Spinal cord (tissue), 10 donors: Measurements from ENCODE around the gene TMEM183A. TPM values are rescaled to one million over a fixed set of nuclear protein-coding genes. Genes with fewer than 3 reads are reported as not detected.
A peak's percentile ranks its signal among the peaks of the same experiment; 100 is the strongest.
"Not testable (repeated sequence)": the region's sequence is repeated elsewhere in the genome, so short reads cannot be mapped to it uniquely, and the experiment has no call there.

Experiments
- DNase-seq, 6 donors: peaks; one replicate each; pipeline versions ENCODE4 v3.0.0 to v3.0.0-alpha.2; 2013 to 2015; ENCODE audit warnings: low spot score in 6 of 6, low read depth in 4 of 6
- H3K27ac ChIP-seq: one replicate; pipeline ENCODE4 v1.5.1; 2013; ENCODE audit warnings: low read depth, low read length, control low read depth
- H3K27me3 ChIP-seq: one replicate; pipeline ENCODE4 v1.6.1; 2013; ENCODE audit warnings: low read length; ENCODE audit not compliant: control insufficient read depth, insufficient read depth
- H3K36me3 ChIP-seq: one replicate; pipeline ENCODE4 v1.6.1; 2013; ENCODE audit warnings: low read length; ENCODE audit not compliant: control insufficient read depth, insufficient read depth
- H3K4me1 ChIP-seq: one replicate; pipeline ENCODE4 v1.6.1; 2013; ENCODE audit warnings: low read length; ENCODE audit not compliant: control insufficient read depth, insufficient read depth
- H3K4me3 ChIP-seq: one replicate; pipeline ENCODE4 v1.5.1; 2013; ENCODE audit warnings: low read depth, low read length, control low read depth
- H3K9me3 ChIP-seq: one replicate; pipeline ENCODE4 v1.6.1; 2013; ENCODE audit warnings: low read length; ENCODE audit not compliant: control insufficient read depth, insufficient read depth
- WGBS: methylation state at CpG from one replicate; pipeline ENCODE4 v1.1.5; 2013; ENCODE audit warnings: missing lambda C conversion rate; ENCODE audit not compliant: insufficient coverage; 5-methylcytosine and 5-hydroxymethylcytosine counted together
- polyA plus RNA-seq, 2 donors: library from polyadenylated mRNA; unstranded; fragments of 120-200 nt; gene quantifications; one replicate each; pipeline ENCODE4 v1.2.1, GENCODE V29; 2013; ENCODE audit not compliant: insufficient read length in 2 of 2
- total RNA-seq, 2 donors: library from RNA; depleted of rRNA in 1 of 2; stranded (reverse); fragments of 120-200 nt in 1 of 2; fragments of >200 nt in 1 of 2; gene quantifications; one replicate each; pipeline versions ENCODE4 v1.2.3 to v1.2.4, GENCODE V29; 2013 to 2014
- donor health status: healthy.

The TMEM183A gene
- total and polyA plus RNA-seq, 4 donors, result 76.6 to 90.5 (median 81.0) TPM

- no peak overlapping the region for H3K4me3 ChIP-seq
- H3K36me3 ChIP-seq, result no peaks in the 10 kb centered on the region
- no peak for DNase-seq
- no peaks in the 10 kb centered on the region for H3K9me3 ChIP-seq
- no peak overlapping the region for H3K27ac ChIP-seq
- no peaks in the 10 kb centered on the region for H3K4me1 ChIP-seq
- peaks cover 7% of the 10 kb centered on the region for H3K27me3 ChIP-seq
- WGBS, result no CpG with 5 or more reads among the region's 3 CpGs
Observed at GRCh38 chr1:202982715-202983430, 24.3 kb upstream of the TMEM183A start.

GRCh38 chr1:202986120-202986519 is 21.1 kb upstream of the TMEM183A start:
- not testable (repeated sequence) for H3K36me3 ChIP-seq, H3K27ac ChIP-seq, H3K27me3 ChIP-seq, H3K9me3 ChIP-seq, H3K4me1 ChIP-seq, H3K4me3 ChIP-seq, DNase-seq
- WGBS, result 85% methylated on average over 4 of the region's 9 CpGs

GRCh38 chr1:202987255-202987654 is 19.9 kb upstream of the TMEM183A start:
- Histone ChIP-seq H3K4me1 (no peaks in the 10 kb centered on the region), H3K4me3 (no peak overlapping the region), H3K36me3 (no peaks in the 10 kb centered on the region), H3K27me3 (peaks cover 14% of the 10 kb centered on the region), H3K27ac (no peak overlapping the region), H3K9me3 (no peaks in the 10 kb centered on the region)
- WGBS, result 73% methylated on average over 7 of the region's 7 CpGs
- no peak for DNase-seq

- WGBS, result 79% methylated on average over 5 of the region's 5 CpGs
- Histone ChIP-seq H3K36me3 (no peaks in the 10 kb centered on the region), H3K4me1 (no peaks in the 10 kb centered on the region), H3K9me3 (no peaks in the 10 kb centered on the region), H3K4me3 (no peak overlapping the region), H3K27ac (no peak overlapping the region), H3K27me3 (peaks cover 14% of the 10 kb centered on the region)
- DNase-seq, result no peak
Observed at GRCh38 chr1:202987922-202988583, 19.1 kb upstream of the TMEM183A start.

GRCh38 chr1:202989879-202990278 is 17.3 kb upstream of the TMEM183A start:
- H3K36me3 ChIP-seq, result no peaks in the 10 kb centered on the region
- no CpG with 5 or more reads among the region's 2 CpGs for WGBS
- H3K27me3 ChIP-seq, result peaks cover 15% of the 10 kb centered on the region
- no peaks in the 10 kb centered on the region for H3K9me3 ChIP-seq
- H3K27ac ChIP-seq, result no peak overlapping the region
- H3K4me1 ChIP-seq, result no peaks in the 10 kb centered on the region
- no peak for DNase-seq
- no peak overlapping the region for H3K4me3 ChIP-seq

- no peak overlapping the region for H3K4me3 ChIP-seq
- no peaks in the 10 kb centered on the region for H3K36me3 ChIP-seq
- H3K27ac ChIP-seq, result no peak overlapping the region
- no peak for DNase-seq
- no peaks in the 10 kb centered on the region for H3K9me3 ChIP-seq
- H3K27me3 ChIP-seq, result peaks cover 20% of the 10 kb centered on the region
- no peaks in the 10 kb centered on the region for H3K4me1 ChIP-seq
Observed at GRCh38 chr1:202991112-202991511, 16.1 kb upstream of the TMEM183A start.

GRCh38 chr1:202994756-202995155 is 12.4 kb upstream of the TMEM183A start:
- Histone ChIP-seq H3K27me3 (peaks cover 26% of the 10 kb centered on the region), H3K4me3 (no peak overlapping the region), H3K36me3 (no peaks in the 10 kb centered on the region), H3K4me1 (no peaks in the 10 kb centered on the region), H3K27ac (no peak overlapping the region), H3K9me3 (no peaks in the 10 kb centered on the region)
- DNase-seq, result no peak
- 81% methylated on average over 3 of the region's 3 CpGs for WGBS

GRCh38 chr1:202998836-202999750 is 8.1 kb upstream of the TMEM183A start:
- 49% methylated on average over 13 of the region's 14 CpGs for WGBS
- no peak overlapping the region for H3K4me3 ChIP-seq
- H3K27ac ChIP-seq, result no peak overlapping the region
- peaks cover 14% of the 10 kb centered on the region for H3K27me3 ChIP-seq
- no peaks in the 10 kb centered on the region for H3K4me1 ChIP-seq
- H3K9me3 ChIP-seq, result no peaks in the 10 kb centered on the region
- H3K36me3 ChIP-seq, result no peaks in the 10 kb centered on the region
- DNase-seq, result peak in 5 of 6 donors; percentile 29 to 88 (median 39)

GRCh38 chr1:203000217-203000944 is 6.8 kb upstream of the TMEM183A start:
- Histone ChIP-seq H3K4me3 (no peak overlapping the region), H3K9me3 (no peaks in the 10 kb centered on the region), H3K27ac (no peak overlapping the region), H3K36me3 (no peaks in the 10 kb centered on the region), H3K4me1 (no peaks in the 10 kb centered on the region), H3K27me3 (peaks cover 10% of the 10 kb centered on the region)
- WGBS, result no CpG with 5 or more reads among the region's 3 CpGs
- DNase-seq, result no peak
